ENCODE data around the gene MPC1. TPM values are rescaled to one million over a fixed set of nuclear protein-coding genes. Genes with fewer than 3 reads are reported as not detected.

Gene MPC1
- total RNA-seq, 1 donor = 23.5 TPM

DNA sequence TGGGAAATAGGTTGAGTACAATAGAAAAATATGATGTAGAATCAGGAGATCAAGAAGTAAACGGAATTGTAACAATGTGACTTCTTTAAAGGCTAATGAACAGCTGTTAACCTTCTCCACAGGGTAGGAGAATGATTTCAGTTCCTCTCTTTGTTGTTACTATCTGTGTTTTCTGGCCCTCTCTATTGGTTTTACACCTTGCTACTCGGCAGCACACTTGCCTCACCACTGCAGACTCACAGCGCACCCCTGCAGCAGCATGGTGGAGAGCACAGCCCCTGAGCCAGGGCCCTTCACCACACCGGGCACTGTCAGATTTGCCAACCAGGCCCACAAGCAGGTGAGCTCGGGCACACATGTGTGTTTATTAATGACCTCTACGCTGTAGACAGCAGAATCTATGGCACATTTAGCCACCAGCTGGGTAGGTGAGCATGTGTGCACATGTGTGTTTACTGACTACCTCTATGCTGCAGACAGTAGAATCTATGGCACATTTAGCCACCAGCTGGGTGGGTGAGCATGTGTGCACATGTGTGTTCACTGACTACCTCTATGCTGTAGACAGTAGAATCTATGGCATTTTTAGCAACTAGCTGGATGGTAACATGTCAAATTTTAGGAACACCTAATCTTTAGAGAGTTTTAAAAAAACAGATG is 57.2 kb downstream of the MPC1 start:
- Histone ChIP-seq H3K36me3 (ENCODE audit: insufficient read depth, low read length) (peaks cover 63% of the 10 kb centered on the region), H3K9me3 (ENCODE audit: low read depth, low read length) (no peaks in the 10 kb centered on the region), H4K20me1 (ENCODE audit: insufficient read depth, low read length) (peaks cover 21% of the 10 kb centered on the region), H3K4me3 (ENCODE audit: insufficient read depth, low read length) (no peak overlapping the region), H3K4me1 (ENCODE audit: insufficient read depth, low read length) (no peaks in the 10 kb centered on the region), H3K79me2 (ENCODE audit: insufficient read depth, low read length) (peaks cover 32% of the 10 kb centered on the region), H3K27me3 (ENCODE audit: insufficient read depth, low read length) (no peaks in the 10 kb centered on the region), H2AFZ (ENCODE audit: low read length) (no peak overlapping the region), H3K27ac (ENCODE audit: low read depth, low read length) (no peak overlapping the region), H3K4me2 (ENCODE audit: insufficient read depth, low read length) (no peak overlapping the region)
- TF ChIP-seq, protein P1, sequence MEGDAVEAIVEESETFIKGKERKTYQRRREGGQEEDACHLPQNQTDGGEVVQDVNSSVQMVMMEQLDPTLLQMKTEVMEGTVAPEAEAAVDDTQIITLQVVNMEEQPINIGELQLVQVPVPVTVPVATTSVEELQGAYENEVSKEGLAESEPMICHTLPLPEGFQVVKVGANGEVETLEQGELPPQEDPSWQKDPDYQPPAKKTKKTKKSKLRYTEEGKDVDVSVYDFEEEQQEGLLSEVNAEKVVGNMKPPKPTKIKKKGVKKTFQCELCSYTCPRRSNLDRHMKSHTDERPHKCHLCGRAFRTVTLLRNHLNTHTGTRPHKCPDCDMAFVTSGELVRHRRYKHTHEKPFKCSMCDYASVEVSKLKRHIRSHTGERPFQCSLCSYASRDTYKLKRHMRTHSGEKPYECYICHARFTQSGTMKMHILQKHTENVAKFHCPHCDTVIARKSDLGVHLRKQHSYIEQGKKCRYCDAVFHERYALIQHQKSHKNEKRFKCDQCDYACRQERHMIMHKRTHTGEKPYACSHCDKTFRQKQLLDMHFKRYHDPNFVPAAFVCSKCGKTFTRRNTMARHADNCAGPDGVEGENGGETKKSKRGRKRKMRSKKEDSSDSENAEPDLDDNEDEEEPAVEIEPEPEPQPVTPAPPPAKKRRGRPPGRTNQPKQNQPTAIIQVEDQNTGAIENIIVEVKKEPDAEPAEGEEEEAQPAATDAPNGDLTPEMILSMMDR (IDR thresholded peaks at IDR 0.05; ENCODE audit: extremely low read depth, low read depth, low read length) = no peak
- no peak for DNase-seq (ENCODE audit: insufficient read length, low spot score, missing footprints)

DNA sequence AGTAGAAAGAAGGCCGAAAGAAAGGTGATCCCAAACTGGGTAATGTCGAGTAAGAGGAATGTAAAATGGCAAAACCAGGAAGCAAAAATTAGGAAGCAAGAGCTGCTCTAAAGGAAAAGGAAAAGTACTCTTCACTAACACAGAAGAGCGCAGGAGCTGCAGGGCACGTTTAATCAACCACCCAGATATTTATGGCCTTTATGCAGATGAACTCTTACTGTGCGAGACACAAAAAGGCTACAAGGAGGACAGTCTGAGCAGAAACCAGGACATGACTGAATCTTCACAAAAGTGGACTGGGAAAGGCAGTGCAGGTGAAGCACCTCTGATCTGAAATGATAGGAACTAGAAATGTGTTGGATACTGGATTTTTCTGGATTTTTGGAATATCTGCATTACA is 59.3 kb downstream of the MPC1 start:
- Histone ChIP-seq H3K27ac (ENCODE audit: low read depth, low read length) (no peak overlapping the region), H3K27me3 (ENCODE audit: insufficient read depth, low read length) (no peaks in the 10 kb centered on the region), H4K20me1 (ENCODE audit: insufficient read depth, low read length) (peaks cover 11% of the 10 kb centered on the region), H3K36me3 (ENCODE audit: insufficient read depth, low read length) (peaks cover 53% of the 10 kb centered on the region), H3K4me2 (ENCODE audit: insufficient read depth, low read length) (no peak overlapping the region), H3K4me1 (ENCODE audit: insufficient read depth, low read length) (no peaks in the 10 kb centered on the region), H3K79me2 (ENCODE audit: insufficient read depth, low read length) (peaks cover 12% of the 10 kb centered on the region), H3K9me3 (ENCODE audit: low read depth, low read length) (no peaks in the 10 kb centered on the region), H2AFZ (ENCODE audit: low read length) (no peak overlapping the region), H3K4me3 (ENCODE audit: insufficient read depth, low read length) (no peak overlapping the region)
- TF ChIP-seq, protein P1 (IDR thresholded peaks at IDR 0.05; ENCODE audit: extremely low read depth, low read depth, low read length) = no peak
- no peak for DNase-seq (ENCODE audit: insufficient read length, low spot score, missing footprints)

DNA sequence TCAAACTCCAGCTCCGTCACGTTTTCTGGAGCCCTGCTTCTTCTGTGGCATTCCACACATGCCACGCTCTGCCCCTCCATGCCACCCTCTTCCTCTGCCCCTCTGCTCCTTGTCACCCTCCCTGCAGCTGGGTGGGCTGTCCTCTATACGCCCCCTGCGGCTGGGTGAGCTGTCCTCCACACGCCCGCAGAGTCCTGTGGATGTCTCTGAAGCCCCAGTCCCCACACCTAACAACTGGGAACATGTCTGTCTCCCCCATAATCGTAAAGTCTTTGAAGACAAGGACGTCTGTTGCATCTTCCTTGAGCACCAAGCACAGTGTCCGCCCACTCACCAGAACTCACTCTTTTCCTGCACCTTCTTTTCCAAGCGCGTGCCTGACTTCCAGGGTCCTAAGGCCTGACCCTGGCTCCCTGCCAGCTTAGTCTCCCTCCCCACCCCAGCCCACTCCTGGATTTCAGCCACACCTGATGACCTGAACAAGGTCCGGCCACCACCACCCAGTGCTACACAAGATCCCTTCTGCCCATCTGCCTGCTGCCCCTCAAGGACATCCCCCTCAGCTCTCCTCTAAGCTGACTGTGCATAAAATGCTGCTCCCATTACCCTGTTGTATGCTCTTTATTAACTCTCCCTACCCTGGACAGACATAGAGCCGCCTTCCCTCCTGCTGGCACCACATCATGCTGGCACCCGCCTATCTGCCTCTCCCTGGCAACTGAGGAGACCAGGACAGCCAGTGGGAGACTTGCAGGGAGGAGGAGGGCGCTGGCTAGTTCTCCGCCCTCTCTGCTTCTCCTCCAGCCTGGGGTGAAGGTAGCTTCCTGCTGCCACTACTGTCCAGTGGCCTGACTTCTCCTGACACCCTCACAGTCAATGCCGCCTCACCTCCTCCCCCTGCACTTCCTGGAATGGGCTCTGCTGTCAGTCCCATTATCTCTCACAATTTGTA is 63.8 kb downstream of the MPC1 start:
- Histone ChIP-seq H3K9me3 (ENCODE audit: low read depth, low read length) (no peaks in the 10 kb centered on the region), H3K4me2 (ENCODE audit: insufficient read depth, low read length) (no peak overlapping the region), H3K27me3 (ENCODE audit: insufficient read depth, low read length) (no peaks in the 10 kb centered on the region), H3K4me1 (ENCODE audit: insufficient read depth, low read length) (no peaks in the 10 kb centered on the region), H4K20me1 (ENCODE audit: insufficient read depth, low read length) (no peaks in the 10 kb centered on the region), H3K4me3 (ENCODE audit: insufficient read depth, low read length) (no peak overlapping the region), H3K79me2 (ENCODE audit: insufficient read depth, low read length) (no peaks in the 10 kb centered on the region), H3K27ac (ENCODE audit: low read depth, low read length) (no peak overlapping the region), H2AFZ (ENCODE audit: low read length) (no peak overlapping the region), H3K36me3 (ENCODE audit: insufficient read depth, low read length) (peaks cover 27% of the 10 kb centered on the region)
- TF ChIP-seq, protein P1 (IDR thresholded peaks at IDR 0.05; ENCODE audit: extremely low read depth, low read depth, low read length) = no peak
- no peak for DNase-seq (ENCODE audit: insufficient read length, low spot score, missing footprints)

DNA sequence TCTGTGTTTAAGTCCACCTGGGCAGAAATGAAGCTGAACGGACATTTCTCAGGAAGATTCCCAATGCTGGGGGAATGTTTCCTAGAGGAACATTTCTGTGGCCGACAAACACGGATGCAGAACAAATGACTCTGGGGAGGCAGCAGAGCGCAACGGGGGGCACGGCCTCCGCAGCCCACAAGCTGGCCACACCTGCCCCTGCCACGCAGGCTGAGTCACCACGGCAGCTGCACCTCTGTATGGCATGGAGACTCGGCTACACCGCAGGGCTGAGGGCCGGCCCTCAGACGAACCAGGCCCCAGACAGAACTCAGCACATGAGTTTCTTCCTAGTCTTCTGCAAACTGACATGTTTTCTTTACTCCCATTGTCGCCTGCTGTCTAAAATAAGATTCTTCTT is 64.5 kb downstream of the MPC1 start:
- no peak overlapping the region for H3K27ac ChIP-seq (ENCODE audit: low read depth, low read length)
- no peak overlapping the region for H3K4me2 ChIP-seq (ENCODE audit: insufficient read depth, low read length)
- no peak for DNase-seq (ENCODE audit: insufficient read length, low spot score, missing footprints)
- H3K27me3 ChIP-seq (ENCODE audit: insufficient read depth, low read length) = no peaks in the 10 kb centered on the region
- no peaks in the 10 kb centered on the region for H3K79me2 ChIP-seq (ENCODE audit: insufficient read depth, low read length)
- no peak overlapping the region for H3K4me3 ChIP-seq (ENCODE audit: insufficient read depth, low read length)
- TF ChIP-seq, protein P1 (IDR thresholded peaks at IDR 0.05; ENCODE audit: extremely low read depth, low read depth, low read length) = no peak
- no peaks in the 10 kb centered on the region for H3K9me3 ChIP-seq (ENCODE audit: low read depth, low read length)
- H3K36me3 ChIP-seq (ENCODE audit: insufficient read depth, low read length) = peaks cover 20% of the 10 kb centered on the region
- H2AFZ ChIP-seq (ENCODE audit: low read length) = no peak overlapping the region
- no peaks in the 10 kb centered on the region for H4K20me1 ChIP-seq (ENCODE audit: insufficient read depth, low read length)
- no peaks in the 10 kb centered on the region for H3K4me1 ChIP-seq (ENCODE audit: insufficient read depth, low read length)
